GM12878 (cell line): ENCODE data around the gene CCDC134. TPM values are rescaled to one million over a fixed set of nuclear protein-coding genes. Genes with fewer than 3 reads are reported as not detected.

Experiments
- CHD1 ChIP-seq: IDR thresholded peaks from 2 replicates; pipeline ENCODE4 v1.6.1; 2012; ENCODE audit warnings: low read depth, low read length, improper control_type of control experiment
- ESRRA ChIP-seq: IDR thresholded peaks from 2 replicates; pipeline ENCODE4 v1.6.1; 2012; ENCODE audit warnings: mild to moderate bottlenecking, low read length, improper control_type of control experiment
- FOS ChIP-seq: IDR thresholded peaks from 3 replicates; pipeline ENCODE4 v1.6.1; 2011; ENCODE audit warnings: borderline replicate concordance; ENCODE audit not compliant: insufficient read length; ENCODE audit errors: extremely low read depth
- RAD51 ChIP-seq: fragments of 450-650 bp; IDR thresholded peaks from 2 replicates; pipeline ENCODE4 v1.6.1; 2016; ENCODE audit warnings: moderate library complexity, mild to moderate bottlenecking, inconsistent platforms
- SMAD5 ChIP-seq: IDR thresholded peaks from 2 replicates; pipeline ENCODE4 v1.6.1; 2016; ENCODE audit warnings: antibody characterized with exemption, low read depth
- SMARCA5 ChIP-seq: fragments of 450-650 bp; IDR thresholded peaks from 2 replicates; pipeline ENCODE4 v1.6.1; 2017; ENCODE audit warnings: mild to moderate bottlenecking
- SRF ChIP-seq, 2 experiments: IDR thresholded peaks; 2 replicates each; pipeline ENCODE4 v1.6.1; 2011; ENCODE audit warnings: low read depth in 2 of 2, low read length in 2 of 2, mild to moderate bottlenecking in 1 of 2, moderate library complexity in 1 of 2
- TARDBP ChIP-seq: IDR thresholded peaks from 2 replicates; pipeline ENCODE4 v1.6.1; 2016; ENCODE audit warnings: borderline replicate concordance
- ZBED1 ChIP-seq: IDR thresholded peaks from 2 replicates; pipeline ENCODE4 v1.6.1; 2016; ENCODE audit warnings: borderline replicate concordance
- polyA plus RNA-seq, 11 experiments: library from polyadenylated mRNA; depleted of rRNA in 4 of 11; unstranded in 6 of 11; stranded (reverse) in 5 of 11; fragments of >200 nt; fragmentation: Nextera tagmentation in 4 of 11; fragmentation: Illumina TruSeq in 1 of 11; extraction: Ambion mirVana in 4 of 11; extraction: Trizol in 1 of 11; gene quantifications; 1 replicate in 1 of 11; 2 replicates in 10 of 11; pipeline versions ENCODE4 v1.2.1 to v1.2.3, GENCODE V29; 2011 to 2016; ENCODE audit warnings: inconsistent platforms in 2 of 11, missing spikeins in 2 of 11, low read depth in 1 of 11
- total RNA-seq, 4 experiments: library from RNA; depleted of rRNA in 3 of 4; stranded (reverse); fragments of >200 nt in 3 of 4; fragmentation: Illumina TruSeq in 1 of 4; extraction: Trizol in 1 of 4; gene quantifications; 2 replicates each; pipeline versions ENCODE4 v1.2.1 to v1.2.3, GENCODE V29; 2013 to 2021
- TF ChIP-seq, protein P1 (sequence below): fragments of 450-650 bp; IDR thresholded peaks from 2 replicates; pipeline ENCODE4 v1.6.1; 2017; ENCODE audit warnings: borderline replicate concordance
- TF ChIP-seq, protein P2 (sequence below): fragments of 450-650 bp; IDR thresholded peaks from 2 replicates; pipeline ENCODE4 v1.6.1; 2017; ENCODE audit warnings: mild to moderate bottlenecking

The CCDC134 gene
- total and polyA plus RNA-seq, 10 of the 15 experiments (the other 5 are each of a cell fraction or from before 2014, with no cell fraction given): 0.35 to 19.3 (median 11.8) TPM

DNA sequence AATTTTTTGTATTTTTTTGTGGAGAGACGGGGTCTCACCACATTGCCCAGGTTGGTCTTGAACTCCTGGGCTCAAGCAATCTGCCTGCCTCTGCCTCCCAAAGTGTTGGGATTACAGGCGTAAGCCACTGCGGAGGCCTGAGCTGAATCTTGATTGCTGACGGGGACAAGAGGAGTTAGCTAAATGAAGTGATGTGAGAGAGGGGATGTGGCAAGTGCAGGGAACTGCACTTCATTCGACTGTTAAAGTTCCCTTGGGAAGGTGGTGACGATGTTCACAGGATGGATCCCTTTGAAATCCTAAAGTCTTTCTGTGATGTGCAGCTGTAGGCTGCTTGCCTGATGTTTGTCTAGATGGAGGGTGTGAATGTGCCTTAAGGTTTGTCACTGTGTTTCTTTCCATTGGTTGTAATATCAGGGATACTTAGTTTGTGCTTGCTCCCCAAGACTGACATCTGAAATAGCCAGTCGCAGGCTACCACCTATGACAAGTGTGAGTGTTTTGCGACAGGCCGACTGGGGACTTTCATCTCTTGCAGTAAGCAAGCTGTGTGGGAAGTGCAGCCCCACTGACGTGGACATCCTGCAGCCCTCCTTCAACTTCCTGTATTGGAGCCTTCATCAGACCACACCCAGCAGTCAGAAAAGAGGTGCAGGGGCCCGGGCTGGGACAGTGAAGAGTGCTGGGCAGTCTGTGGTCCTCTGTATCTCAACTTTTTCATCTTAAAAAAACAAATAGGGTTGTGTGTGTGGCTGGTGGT is 19.6 kb upstream of the CCDC134 start (continued):
- no peak for TF ChIP-seq FOS
- no peak for TF ChIP-seq ESRRA
- no peak for TF ChIP-seq SRF (IDR thresholded peaks at IDR 0.05; ENCODE audit: low read depth in 2 of 2, low read length in 2 of 2)
- peak; percentile 17; the same call in 1 of the 2 replicates for TF ChIP-seq ZBED1
- no peak for TF ChIP-seq TARDBP
- TF ChIP-seq RAD51: no peak
- TF ChIP-seq, protein P1, sequence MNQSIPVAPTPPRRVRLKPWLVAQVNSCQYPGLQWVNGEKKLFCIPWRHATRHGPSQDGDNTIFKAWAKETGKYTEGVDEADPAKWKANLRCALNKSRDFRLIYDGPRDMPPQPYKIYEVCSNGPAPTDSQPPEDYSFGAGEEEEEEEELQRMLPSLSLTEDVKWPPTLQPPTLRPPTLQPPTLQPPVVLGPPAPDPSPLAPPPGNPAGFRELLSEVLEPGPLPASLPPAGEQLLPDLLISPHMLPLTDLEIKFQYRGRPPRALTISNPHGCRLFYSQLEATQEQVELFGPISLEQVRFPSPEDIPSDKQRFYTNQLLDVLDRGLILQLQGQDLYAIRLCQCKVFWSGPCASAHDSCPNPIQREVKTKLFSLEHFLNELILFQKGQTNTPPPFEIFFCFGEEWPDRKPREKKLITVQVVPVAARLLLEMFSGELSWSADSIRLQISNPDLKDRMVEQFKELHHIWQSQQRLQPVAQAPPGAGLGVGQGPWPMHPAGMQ: no peak
- TF ChIP-seq, protein P2, sequence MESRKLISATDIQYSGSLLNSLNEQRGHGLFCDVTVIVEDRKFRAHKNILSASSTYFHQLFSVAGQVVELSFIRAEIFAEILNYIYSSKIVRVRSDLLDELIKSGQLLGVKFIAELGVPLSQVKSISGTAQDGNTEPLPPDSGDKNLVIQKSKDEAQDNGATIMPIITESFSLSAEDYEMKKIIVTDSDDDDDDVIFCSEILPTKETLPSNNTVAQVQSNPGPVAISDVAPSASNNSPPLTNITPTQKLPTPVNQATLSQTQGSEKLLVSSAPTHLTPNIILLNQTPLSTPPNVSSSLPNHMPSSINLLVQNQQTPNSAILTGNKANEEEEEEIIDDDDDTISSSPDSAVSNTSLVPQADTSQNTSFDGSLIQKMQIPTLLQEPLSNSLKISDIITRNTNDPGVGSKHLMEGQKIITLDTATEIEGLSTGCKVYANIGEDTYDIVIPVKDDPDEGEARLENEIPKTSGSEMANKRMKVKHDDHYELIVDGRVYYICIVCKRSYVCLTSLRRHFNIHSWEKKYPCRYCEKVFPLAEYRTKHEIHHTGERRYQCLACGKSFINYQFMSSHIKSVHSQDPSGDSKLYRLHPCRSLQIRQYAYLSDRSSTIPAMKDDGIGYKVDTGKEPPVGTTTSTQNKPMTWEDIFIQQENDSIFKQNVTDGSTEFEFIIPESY: no peak
- TF ChIP-seq CHD1: no peak
- no peak for TF ChIP-seq SMARCA5
- peak; percentile 78; the same call in 1 of the 2 replicates for TF ChIP-seq SMAD5
- TF ChIP-seq, all 136 proteins: peak for 38
